ENCODE data around the gene NTN4. TPM values are rescaled to one million over a fixed set of nuclear protein-coding genes. Genes with fewer than 3 reads are reported as not detected.
"Not testable (repeated sequence)": the region's sequence is repeated elsewhere in the genome, so short reads cannot be mapped to it uniquely, and the experiment has no call there.

NTN4 gene
- total and polyA plus RNA-seq, 4 donors, result 22.1 to 72.4 (median 53.5) TPM

- Histone ChIP-seq H3K27ac (ENCODE audit: low read depth in 1 of 2, low read length in 1 of 2) (no peak overlapping the region), H3K36me3 (ENCODE audit: control insufficient read depth in 4 of 4, insufficient read depth in 4 of 4, low read length in 4 of 4) (no peaks in the 10 kb centered on the region), H3K9me3 (ENCODE audit: control insufficient read depth in 4 of 4, insufficient read depth in 3 of 4, low read length in 3 of 4) (no peaks in the 10 kb centered on the region), H3K27me3 (ENCODE audit: control insufficient read depth in 3 of 3, insufficient read depth in 3 of 3, low read length in 2 of 3) (no peaks in the 10 kb centered on the region), H3K4me3 (no peak overlapping the region), H3K9ac (ENCODE audit: insufficient read depth in 1 of 2, low read length in 2 of 2) (no peak overlapping the region), H3K4me1 (ENCODE audit: control insufficient read depth in 5 of 5, insufficient read depth in 5 of 5, low read length in 5 of 5) (no peaks in the 10 kb centered on the region)
- peak in 2 of 3 donors; percentile 53 to 58 for DNase-seq
- 47 to 68% methylated on average over 5 of the region's 5 CpGs for WGBS, 2 donors
- no peak for ATAC-seq (ENCODE audit: insufficient read depth, low FRiP score)
- peak; percentile 52 for TF ChIP-seq CTCF (IDR thresholded peaks at IDR 0.05; ENCODE audit: control extremely low read depth, extremely low read depth)
Observed at GRCh38 chr12:95815632-95816212, 25.2 kb upstream of the NTN4 start.

GRCh38 chr12:95812155-95812554 is 21.6 kb upstream of the NTN4 start:
- 93 to 94% methylated on average over 4 of the region's 4 CpGs for whole genome bisulfite sequencing, 2 donors
- H3K27me3 ChIP-seq (ENCODE audit: control insufficient read depth in 3 of 3, insufficient read depth in 3 of 3, low read length in 2 of 3), result not testable (repeated sequence)

GRCh38 chr12:95810411-95810810 is 19.8 kb upstream of the NTN4 start:
- 74 to 81% methylated on average over 2 of the region's 2 CpGs for WGBS, 2 donors
- ATAC-seq (ENCODE audit: insufficient read depth, low FRiP score), result no peak
- no peak overlapping the region for H3K4me3 ChIP-seq
- no peak overlapping the region for H3K9ac ChIP-seq (ENCODE audit: insufficient read depth in 1 of 2, low read length in 2 of 2)
- no peaks in the 10 kb centered on the region for H3K36me3 ChIP-seq (ENCODE audit: control insufficient read depth in 4 of 4, insufficient read depth in 4 of 4, low read length in 4 of 4)
- no peaks in the 10 kb centered on the region for H3K9me3 ChIP-seq (ENCODE audit: control insufficient read depth in 4 of 4, insufficient read depth in 3 of 4, low read length in 3 of 4)
- peaks cover 0 to 2% (median 0%) of the 10 kb centered on the region in 5 donors for H3K4me1 ChIP-seq (ENCODE audit: control insufficient read depth in 5 of 5, insufficient read depth in 5 of 5, low read length in 5 of 5)
- H3K27me3 ChIP-seq (ENCODE audit: control insufficient read depth in 3 of 3, insufficient read depth in 3 of 3, low read length in 2 of 3), result peaks cover 0 to 7% (median 0%) of the 10 kb centered on the region in 3 donors
- H3K27ac ChIP-seq (ENCODE audit: low read depth in 1 of 2, low read length in 1 of 2), result no peak overlapping the region
- DNase-seq, result no peak
- TF ChIP-seq CTCF (IDR thresholded peaks at IDR 0.05; ENCODE audit: control extremely low read depth, extremely low read depth), result no peak

More at GRCh38 chr12:95812155-95812554, 21.6 kb upstream of the NTN4 start:
- H3K36me3 ChIP-seq (ENCODE audit: control insufficient read depth in 4 of 4, insufficient read depth in 4 of 4, low read length in 4 of 4); H3K4me3 ChIP-seq; H3K27ac ChIP-seq (ENCODE audit: low read depth in 1 of 2, low read length in 1 of 2); H3K4me1 ChIP-seq (ENCODE audit: control insufficient read depth in 5 of 5, insufficient read depth in 5 of 5, low read length in 5 of 5); ATAC-seq (ENCODE audit: insufficient read depth, low FRiP score); H3K9ac ChIP-seq (ENCODE audit: insufficient read depth in 1 of 2, low read length in 2 of 2); DNase-seq; H3K9me3 ChIP-seq (ENCODE audit: control insufficient read depth in 4 of 4, insufficient read depth in 3 of 4, low read length in 3 of 4): not testable (repeated sequence)

GRCh38 chr12:95809000-95809680 is 18.6 kb upstream of the NTN4 start:
- Histone ChIP-seq H3K9me3 (ENCODE audit: control insufficient read depth in 4 of 4, insufficient read depth in 3 of 4, low read length in 3 of 4) (no peaks in the 10 kb centered on the region), H3K36me3 (ENCODE audit: control insufficient read depth in 4 of 4, insufficient read depth in 4 of 4, low read length in 4 of 4) (no peaks in the 10 kb centered on the region), H3K27ac (ENCODE audit: low read depth in 1 of 2, low read length in 1 of 2) (no peak overlapping the region), H3K4me1 (ENCODE audit: control insufficient read depth in 5 of 5, insufficient read depth in 5 of 5, low read length in 5 of 5) (peaks cover 0 to 3% (median 0%) of the 10 kb centered on the region in 5 donors), H3K4me3 (no peak overlapping the region), H3K27me3 (ENCODE audit: control insufficient read depth in 3 of 3, insufficient read depth in 3 of 3, low read length in 2 of 3) (peaks cover 0 to 7% (median 0%) of the 10 kb centered on the region in 3 donors), H3K9ac (ENCODE audit: insufficient read depth in 1 of 2, low read length in 2 of 2) (no peak overlapping the region)
- DNase-seq (no peak), ATAC-seq (ENCODE audit: insufficient read depth, low FRiP score) (no peak)
- 91 to 93% methylated on average over 7 of the region's 7 CpGs for WGBS, 2 donors
- TF ChIP-seq CTCF (IDR thresholded peaks at IDR 0.05; ENCODE audit: control extremely low read depth, extremely low read depth), result no peak
